Activated CD4-positive, alpha-beta T cell treated with anti-CD3 and anti-CD28 coated beads, Interleukin-2, amount 50 U/mL, for 48 hours (primary cell): ENCODE results near the gene CLEC4F.

ENCODE experiments used
- DNase-seq, 2 experiments: peaks; one replicate each; pipeline ENCODE4 v3.0.0-alpha.2; 2020

CLEC4F gene

GRCh38 chr2:70779911-70780545, 40.4 kb downstream of the CLEC4F start:
- no peak for DNase-seq

GRCh38 chr2:70779491-70779890, 40.9 kb downstream of the CLEC4F start:
- DNase-seq, result no peak

- DNase-seq, result no peak
Measured at GRCh38 chr2:70778676-70779075, 41.7 kb downstream of the CLEC4F start.

- no peak for DNase-seq
Measured at GRCh38 chr2:70777450-70777849, 42.9 kb downstream of the CLEC4F start.

GRCh38 chr2:70776266-70776665, 44.1 kb downstream of the CLEC4F start:
- no peak for DNase-seq

GRCh38 chr2:70775141-70775540, 45.3 kb downstream of the CLEC4F start:
- DNase-seq, result no peak

- no peak for DNase-seq
Measured at GRCh38 chr2:70772486-70773155, 47.8 kb downstream of the CLEC4F start.

- DNase-seq, result no peak
Measured at GRCh38 chr2:70771446-70771845, 49.0 kb downstream of the CLEC4F start.

- DNase-seq, result no peak
Measured at GRCh38 chr2:70769450-70769849, 50.9 kb downstream of the CLEC4F start.

GRCh38 chr2:70768590-70769085, 51.8 kb downstream of the CLEC4F start:
- no peak for DNase-seq

- peak; percentile 45 to 60 for DNase-seq
Measured at GRCh38 chr2:70767699-70768589, 52.5 kb downstream of the CLEC4F start, which contains the start of gene ADD2. TSS of gene ADD2 (minus strand) at chr2:70768200. CDS start at chr2:70706408, 61,792 bp downstream.

- peak; percentile 7 to 10 for DNase-seq
Measured at GRCh38 chr2:70767079-70767698, 53.2 kb downstream of the CLEC4F start.

GRCh38 chr2:70766357-70767078, 53.9 kb downstream of the CLEC4F start:
- no peak for DNase-seq

- no peak for DNase-seq
Measured at GRCh38 chr2:70765507-70765906, 54.9 kb downstream of the CLEC4F start.

- DNase-seq, result no peak
Measured at GRCh38 chr2:70759446-70759845, 61.0 kb downstream of the CLEC4F start.
